Measurements from ENCODE around the gene MGAT4A. TPM values are rescaled to one million over a fixed set of nuclear protein-coding genes. Genes with fewer than 3 reads are reported as not detected.

MGAT4A gene
- total and polyA plus RNA-seq, 2 of the 13 experiments (the other 11 are each of a cell fraction or from before 2014, with no cell fraction given) = 47.2 to 90.9 TPM

DNA sequence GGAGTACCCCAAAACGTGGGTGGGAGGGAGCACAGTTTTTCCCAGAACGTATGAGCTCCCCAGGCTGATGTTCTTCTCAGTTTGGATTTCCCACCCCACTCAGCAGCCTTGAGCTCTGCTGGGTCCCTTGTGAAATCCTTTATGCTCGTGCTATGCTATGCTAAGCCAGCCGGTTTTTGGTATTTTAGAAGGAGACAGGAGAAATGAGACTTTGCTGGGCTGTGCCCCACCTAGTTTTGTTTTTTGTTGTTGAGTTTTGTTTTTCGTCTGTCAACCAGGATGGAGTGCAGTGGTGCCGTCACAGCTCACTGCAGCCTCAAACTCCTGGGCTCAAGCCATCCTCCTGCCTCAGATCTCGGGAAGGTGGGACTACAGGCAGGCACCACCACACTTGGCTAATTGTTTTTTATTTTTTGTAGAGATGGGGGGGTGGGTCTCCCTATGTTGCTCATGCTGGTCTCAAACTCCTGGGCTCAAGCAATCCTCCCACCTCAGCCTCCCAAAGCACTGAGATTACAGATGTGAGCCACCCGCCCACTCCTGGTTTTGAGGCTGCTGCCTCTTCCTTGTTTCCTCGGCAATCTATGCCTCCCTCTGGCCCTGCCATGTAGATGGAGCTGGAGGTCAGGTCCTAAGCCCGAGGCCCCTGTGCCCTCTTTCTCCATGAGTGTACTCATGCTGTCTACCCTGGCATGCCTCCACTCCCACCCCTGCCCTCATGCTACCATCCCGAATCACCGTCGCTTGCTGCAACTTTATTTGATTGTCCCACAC is 17.5 kb upstream of the MGAT4A start:
- H2AFZ ChIP-seq (ENCODE audit: low read length) = no peak overlapping the region
- 50% methylated on average over 13 of the region's 13 CpGs for WGBS (ENCODE audit: low lambda C conversion rate)
- no peaks in the 10 kb centered on the region for H3K36me3 ChIP-seq (replicated peaks in 1 of 2; ENCODE audit: control insufficient read depth in 1 of 2, insufficient read depth in 2 of 2, low read length in 2 of 2)
- in situ Hi-C loops (cut with HindIII; ENCODE audit: extremely low pct_ligation_motif_present, low pct_unique_long_range_greater_than_20kb) (no loop called here), intact Hi-C loops (cut with micrococcal nuclease; ENCODE audit: unreplicated experiment) (no loop called here)
- ChIA-PET CTCF (ENCODE audit: low intra/inter-chr PET ratio, low total read pairs) (no interaction called here), POLR2A (no interaction called here)
- no peak for FAIRE-seq
- H3K27ac ChIP-seq (ENCODE audit: extremely low read length, insufficient read depth, low read length) = no peak overlapping the region
- no peaks in the 10 kb centered on the region for H3K79me2 ChIP-seq (ENCODE audit: insufficient read depth, low read length)
- no peak overlapping the region for H3K9ac ChIP-seq (ENCODE audit: insufficient read depth, low read depth, low read length)
- H3K9me3 ChIP-seq (ENCODE audit: low read length) = 0 out of 2 replicates have a peak, but pooled peaks cover 9% of the 10 kb centered on the region
- no peak overlapping the region for H3K4me2 ChIP-seq (ENCODE audit: low read depth, low read length)
- no TSS peak for BruUV-seq (replicated peaks)
- peaks cover 28% of the 10 kb centered on the region for H3K4me1 ChIP-seq (ENCODE audit: insufficient read depth, low read length)
- no peak overlapping the region for H3K4me3 ChIP-seq (replicated peaks in 1 of 3; ENCODE audit: insufficient read depth in 1 of 3, low read depth in 2 of 3, low read length in 3 of 3)
- peak; percentile 35; the same call in 1 of the 3 replicates for ATAC-seq
- H4K20me1 ChIP-seq (ENCODE audit: insufficient read depth, low read length) = no peaks in the 10 kb centered on the region
- no peak for DNase-seq (ENCODE audit: low spot score)
- peaks cover 0 to 17% of the 10 kb centered on the region in 2 experiments; a peak in 1 of 5 replicates for H3K27me3 ChIP-seq (ENCODE audit: control insufficient read depth in 1 of 2, insufficient read depth in 2 of 2, low read length in 2 of 2)
- TF ChIP-seq, protein P1, sequence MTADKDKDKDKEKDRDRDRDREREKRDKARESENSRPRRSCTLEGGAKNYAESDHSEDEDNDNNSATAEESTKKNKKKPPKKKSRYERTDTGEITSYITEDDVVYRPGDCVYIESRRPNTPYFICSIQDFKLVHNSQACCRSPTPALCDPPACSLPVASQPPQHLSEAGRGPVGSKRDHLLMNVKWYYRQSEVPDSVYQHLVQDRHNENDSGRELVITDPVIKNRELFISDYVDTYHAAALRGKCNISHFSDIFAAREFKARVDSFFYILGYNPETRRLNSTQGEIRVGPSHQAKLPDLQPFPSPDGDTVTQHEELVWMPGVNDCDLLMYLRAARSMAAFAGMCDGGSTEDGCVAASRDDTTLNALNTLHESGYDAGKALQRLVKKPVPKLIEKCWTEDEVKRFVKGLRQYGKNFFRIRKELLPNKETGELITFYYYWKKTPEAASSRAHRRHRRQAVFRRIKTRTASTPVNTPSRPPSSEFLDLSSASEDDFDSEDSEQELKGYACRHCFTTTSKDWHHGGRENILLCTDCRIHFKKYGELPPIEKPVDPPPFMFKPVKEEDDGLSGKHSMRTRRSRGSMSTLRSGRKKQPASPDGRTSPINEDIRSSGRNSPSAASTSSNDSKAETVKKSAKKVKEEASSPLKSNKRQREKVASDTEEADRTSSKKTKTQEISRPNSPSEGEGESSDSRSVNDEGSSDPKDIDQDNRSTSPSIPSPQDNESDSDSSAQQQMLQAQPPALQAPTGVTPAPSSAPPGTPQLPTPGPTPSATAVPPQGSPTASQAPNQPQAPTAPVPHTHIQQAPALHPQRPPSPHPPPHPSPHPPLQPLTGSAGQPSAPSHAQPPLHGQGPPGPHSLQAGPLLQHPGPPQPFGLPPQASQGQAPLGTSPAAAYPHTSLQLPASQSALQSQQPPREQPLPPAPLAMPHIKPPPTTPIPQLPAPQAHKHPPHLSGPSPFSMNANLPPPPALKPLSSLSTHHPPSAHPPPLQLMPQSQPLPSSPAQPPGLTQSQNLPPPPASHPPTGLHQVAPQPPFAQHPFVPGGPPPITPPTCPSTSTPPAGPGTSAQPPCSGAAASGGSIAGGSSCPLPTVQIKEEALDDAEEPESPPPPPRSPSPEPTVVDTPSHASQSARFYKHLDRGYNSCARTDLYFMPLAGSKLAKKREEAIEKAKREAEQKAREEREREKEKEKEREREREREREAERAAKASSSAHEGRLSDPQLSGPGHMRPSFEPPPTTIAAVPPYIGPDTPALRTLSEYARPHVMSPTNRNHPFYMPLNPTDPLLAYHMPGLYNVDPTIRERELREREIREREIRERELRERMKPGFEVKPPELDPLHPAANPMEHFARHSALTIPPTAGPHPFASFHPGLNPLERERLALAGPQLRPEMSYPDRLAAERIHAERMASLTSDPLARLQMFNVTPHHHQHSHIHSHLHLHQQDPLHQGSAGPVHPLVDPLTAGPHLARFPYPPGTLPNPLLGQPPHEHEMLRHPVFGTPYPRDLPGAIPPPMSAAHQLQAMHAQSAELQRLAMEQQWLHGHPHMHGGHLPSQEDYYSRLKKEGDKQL (CRISPR knock-in tag; IDR thresholded peaks at IDR 0.05; ENCODE audit: low read depth) = no peak
- TF ChIP-seq XBP1 (CRISPR knock-in tag; IDR thresholded peaks at IDR 0.05) (no peak), FOXK2 (IDR thresholded peaks at IDR 0.05) (no peak), ZNF720 (CRISPR knock-in tag; IDR thresholded peaks at IDR 0.05) (no peak), PCBP2 (optimal IDR thresholded peaks at IDR 0.05; ENCODE audit: low read depth, low read length, poor library complexity, severe bottlenecking) (no peak), ZNF747 (CRISPR knock-in tag; IDR thresholded peaks at IDR 0.05; ENCODE audit: borderline replicate concordance) (no peak), MED1 (CRISPR knock-in tag; IDR thresholded peaks at IDR 0.05) (no peak), EP300 (IDR thresholded peaks at IDR 0.05; ENCODE audit: low read depth in 2 of 2, low read length in 2 of 2) (no peak), EP300 (CRISPR knock-in tag; IDR thresholded peaks at IDR 0.05; ENCODE audit: borderline replicate concordance) (no peak), MIXL1 (CRISPR knock-in tag; IDR thresholded peaks at IDR 0.05) (no peak), ZNF256 (CRISPR knock-in tag; conservative IDR thresholded peaks at IDR 0.05) (no peak), SOX6 (IDR thresholded peaks at IDR 0.05) (no peak), SOX6 (CRISPR knock-in tag; IDR thresholded peaks at IDR 0.05) (no peak), SRSF1 (optimal IDR thresholded peaks at IDR 0.05; ENCODE audit: low read depth, low read length) (no peak), TBX2 (CRISPR knock-in tag; IDR thresholded peaks at IDR 0.05; ENCODE audit: borderline replicate concordance) (no peak), CCDC6 (CRISPR knock-in tag; IDR thresholded peaks at IDR 0.05) (no peak)
- TF ChIP-seq, protein P2, sequence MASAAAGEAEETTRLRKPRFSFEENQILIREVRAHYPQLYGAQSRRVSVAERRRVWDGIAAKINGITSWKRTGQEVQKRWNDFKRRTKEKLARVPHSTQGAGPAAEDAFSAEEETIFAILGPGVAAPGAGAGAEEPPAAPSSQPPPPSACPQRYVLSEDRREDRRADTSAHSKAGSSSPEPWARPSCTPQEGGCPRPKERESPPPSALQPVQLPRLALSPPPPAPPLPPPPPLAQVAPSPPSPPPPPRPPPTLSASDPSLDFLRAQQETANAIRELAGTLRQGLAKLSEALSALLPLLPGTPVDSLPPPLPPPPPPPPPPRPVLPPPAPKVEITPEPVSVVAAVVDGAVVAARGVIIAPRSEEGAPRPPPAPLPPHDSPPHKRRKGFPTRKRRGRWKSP (CRISPR knock-in tag; IDR thresholded peaks at IDR 0.05) = no peak
- TF ChIP-seq, protein P3, sequence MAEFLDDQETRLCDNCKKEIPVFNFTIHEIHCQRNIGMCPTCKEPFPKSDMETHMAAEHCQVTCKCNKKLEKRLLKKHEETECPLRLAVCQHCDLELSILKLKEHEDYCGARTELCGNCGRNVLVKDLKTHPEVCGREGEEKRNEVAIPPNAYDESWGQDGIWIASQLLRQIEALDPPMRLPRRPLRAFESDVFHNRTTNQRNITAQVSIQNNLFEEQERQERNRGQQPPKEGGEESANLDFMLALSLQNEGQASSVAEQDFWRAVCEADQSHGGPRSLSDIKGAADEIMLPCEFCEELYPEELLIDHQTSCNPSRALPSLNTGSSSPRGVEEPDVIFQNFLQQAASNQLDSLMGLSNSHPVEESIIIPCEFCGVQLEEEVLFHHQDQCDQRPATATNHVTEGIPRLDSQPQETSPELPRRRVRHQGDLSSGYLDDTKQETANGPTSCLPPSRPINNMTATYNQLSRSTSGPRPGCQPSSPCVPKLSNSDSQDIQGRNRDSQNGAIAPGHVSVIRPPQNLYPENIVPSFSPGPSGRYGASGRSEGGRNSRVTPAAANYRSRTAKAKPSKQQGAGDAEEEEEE (CRISPR knock-in tag; IDR thresholded peaks at IDR 0.05; ENCODE audit: borderline replicate concordance) = no peak
